NCI-H2029 (cell line): Measurements from ENCODE around the gene TRPV3.
"Not testable (repeated sequence)": the region's sequence is repeated elsewhere in the genome, so short reads cannot be mapped to it uniquely, and the experiment has no call there.

Source experiments
- DNase-seq: peaks from one replicate; lab custom pipeline; 2025; lab: John Stamatoyannopoulos, UW

TRPV3 gene

GRCh38 chr17:3524024-3524423, 33.6 kb downstream of the TRPV3 start:
- DNase-seq = no peak

GRCh38 chr17:3519472-3519871, 38.1 kb downstream of the TRPV3 start:
- DNase-seq = not testable (repeated sequence)

GRCh38 chr17:3514873-3515272, 42.7 kb downstream of the TRPV3 start:
- DNase-seq = no peak

- DNase-seq = not testable (repeated sequence)
Observed at GRCh38 chr17:3514167-3514566, 43.4 kb downstream of the TRPV3 start.

DNA sequence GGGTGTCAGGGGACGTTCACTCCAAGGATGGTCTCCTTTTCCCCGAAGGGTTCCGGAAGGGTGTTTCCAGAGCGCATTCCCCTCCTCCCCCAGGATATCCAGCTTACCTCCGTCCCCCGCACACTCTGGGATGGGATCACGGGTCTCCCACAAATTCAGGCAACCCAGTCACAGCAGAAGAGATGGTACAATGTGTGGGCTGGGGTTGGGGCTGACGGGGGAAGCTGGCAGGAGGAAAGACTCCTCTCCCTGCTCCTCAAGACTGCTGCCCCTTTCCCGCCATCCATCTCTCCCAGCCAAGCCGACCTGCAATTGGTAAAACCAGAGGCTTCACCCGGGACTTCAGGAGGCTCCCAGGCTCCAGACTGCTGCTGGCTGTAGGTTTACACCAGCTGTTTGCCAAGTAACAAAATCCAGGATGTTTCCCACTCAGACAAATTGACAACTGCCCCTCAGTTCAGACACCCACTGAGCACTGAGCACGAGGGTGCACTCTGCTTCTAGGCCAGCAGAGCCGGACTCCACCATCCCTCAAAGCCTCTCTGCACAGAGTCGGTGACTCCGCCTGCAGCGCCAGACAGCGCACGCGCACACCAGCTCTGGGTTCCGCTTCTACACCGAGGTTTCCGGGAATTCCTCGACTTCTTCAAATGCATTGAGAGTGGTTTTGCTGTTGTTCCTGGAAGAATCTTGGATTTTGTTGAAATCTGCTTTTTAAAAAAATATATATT, 44.1 kb downstream of the TRPV3 start:
- DNase-seq = no peak

- DNase-seq = no peak
Observed at GRCh38 chr17:3512505-3513171, 45.0 kb downstream of the TRPV3 start.

DNA sequence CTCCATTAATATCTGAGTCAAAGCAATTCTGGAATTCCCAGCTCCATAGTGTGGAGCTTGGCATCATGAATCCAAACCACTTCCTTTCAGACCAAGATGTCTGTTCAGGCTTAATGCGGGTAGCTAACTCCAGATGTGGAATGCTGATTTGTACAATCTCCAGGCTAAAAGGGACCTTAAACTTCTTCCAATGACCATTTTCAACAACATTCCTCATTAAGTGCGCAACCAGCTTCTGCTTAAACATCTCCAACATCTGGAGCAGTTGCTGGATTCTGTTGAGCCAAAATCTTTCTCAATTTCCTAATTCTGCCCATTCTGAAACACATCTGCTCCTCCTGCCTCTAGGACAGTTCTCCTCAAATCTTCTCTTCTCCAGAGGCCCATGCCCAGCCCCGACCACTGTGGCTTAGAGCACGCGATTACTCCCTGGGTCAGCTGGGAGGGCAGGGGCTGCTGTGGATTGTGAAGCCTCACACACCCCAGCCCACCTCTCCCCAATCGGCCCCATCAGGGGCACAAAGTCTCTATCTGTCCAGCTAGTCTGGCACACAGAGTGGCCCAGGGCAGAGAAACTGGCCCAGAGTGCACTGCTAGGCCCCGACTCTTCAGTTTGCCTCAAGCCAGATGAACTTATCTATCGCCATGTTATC, 45.6 kb downstream of the TRPV3 start:
- DNase-seq = no peak

- DNase-seq = no peak
Observed at GRCh38 chr17:3510090-3510489, 47.5 kb downstream of the TRPV3 start.

DNA sequence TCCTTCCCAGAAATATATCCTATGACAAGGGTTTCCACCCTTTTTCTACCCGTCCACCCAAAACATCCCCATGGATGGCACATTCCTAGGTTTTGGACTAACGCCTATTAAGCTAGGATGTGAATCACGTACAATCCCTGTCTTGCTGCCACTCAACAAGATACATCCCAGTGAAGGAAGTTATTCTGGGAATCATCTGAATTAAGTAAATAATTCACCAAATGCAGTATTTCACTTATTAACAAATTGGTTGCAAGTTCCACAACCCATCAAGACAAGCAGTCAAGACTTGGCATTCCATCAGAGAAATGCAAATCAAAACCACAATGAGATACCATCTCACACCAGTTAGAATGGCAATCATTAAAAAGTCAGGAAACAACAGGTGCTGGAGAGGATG, 49.7 kb downstream of the TRPV3 start:
- no peak for DNase-seq

- DNase-seq = no peak
Observed at GRCh38 chr17:3507071-3507470, 50.5 kb downstream of the TRPV3 start.

DNA sequence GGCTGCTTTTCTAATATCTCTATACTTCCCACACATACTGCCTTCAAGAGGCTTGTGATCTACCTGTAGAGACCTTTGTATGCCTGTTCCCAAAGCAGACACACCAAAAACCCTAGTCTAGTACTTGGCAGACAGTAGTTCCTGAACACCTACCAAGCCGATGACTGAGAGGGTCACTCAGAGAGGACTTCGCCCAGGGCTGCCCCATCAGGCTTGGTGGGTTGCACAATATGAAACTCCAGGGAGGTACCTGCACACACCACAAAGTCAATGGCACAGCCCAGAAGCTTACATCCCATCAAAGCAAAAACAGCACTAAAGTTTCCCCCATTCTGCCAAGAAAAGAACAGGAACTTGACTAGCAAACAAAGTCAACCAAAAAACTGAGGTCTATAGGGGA, 51.6 kb downstream of the TRPV3 start:
- no peak for DNase-seq

DNA sequence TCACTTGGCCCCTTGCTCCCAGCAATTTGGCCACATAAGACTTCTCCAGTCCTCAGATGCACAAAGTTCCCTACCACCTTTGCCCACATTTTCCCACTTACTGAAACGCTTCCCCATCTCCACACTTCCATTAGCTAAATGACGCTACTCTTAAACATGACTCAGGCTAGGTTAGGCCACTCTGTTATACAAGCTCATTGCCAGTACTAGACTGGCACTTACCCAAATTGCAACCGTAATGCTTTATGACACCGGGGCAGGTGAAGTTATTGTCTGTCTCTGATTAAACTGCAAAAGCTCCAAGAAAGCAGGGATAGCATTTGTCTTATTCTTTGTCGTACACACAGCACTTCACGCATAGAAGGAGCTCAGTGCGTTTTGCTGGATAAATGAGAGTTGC, 52.6 kb downstream of the TRPV3 start:
- DNase-seq = no peak

- no peak for DNase-seq
Observed at GRCh38 chr17:3503285-3503684, 54.3 kb downstream of the TRPV3 start.

- no peak for DNase-seq
Observed at GRCh38 chr17:3502466-3502865, 55.1 kb downstream of the TRPV3 start.

DNA sequence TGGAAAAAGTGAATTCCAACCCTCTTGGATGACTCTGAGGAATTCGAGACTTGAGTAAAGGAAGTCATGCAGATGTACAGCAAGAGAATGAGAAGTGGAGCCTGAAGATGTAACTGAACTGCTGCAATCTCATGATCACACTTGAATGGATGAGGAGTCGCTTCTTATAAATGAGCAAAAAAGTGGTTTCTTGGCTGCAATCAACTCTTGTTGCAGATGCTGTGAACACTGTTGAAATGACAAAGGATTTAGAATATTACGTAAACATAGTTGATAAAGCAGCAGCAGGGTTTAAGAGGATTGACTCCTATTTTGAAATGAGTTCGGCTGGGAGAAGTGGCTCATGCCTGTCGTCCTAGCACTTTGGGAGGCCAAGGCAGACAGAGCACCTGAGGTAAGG, 56.3 kb downstream of the TRPV3 start:
- DNase-seq = no peak

DNA sequence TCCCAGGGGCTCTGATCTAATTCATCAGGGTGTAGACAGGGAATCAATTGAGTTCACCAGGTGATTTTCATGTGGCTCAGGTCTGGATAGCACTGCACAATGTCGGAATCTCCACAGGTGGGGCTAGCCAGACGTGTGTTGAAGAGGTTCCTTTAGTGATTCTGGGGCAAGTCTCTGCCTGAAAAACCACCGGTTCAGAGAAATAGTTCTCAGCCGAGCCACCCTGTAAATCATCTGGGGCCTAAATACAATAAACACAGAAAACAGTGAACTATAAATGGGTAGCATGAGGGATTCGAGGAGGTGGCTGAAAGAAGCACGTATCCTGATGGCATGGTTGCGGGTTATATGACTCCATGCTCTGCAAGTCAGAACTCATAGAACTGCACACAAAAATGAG, 60.5 kb downstream of the TRPV3 start:
- DNase-seq = no peak

GRCh38 chr17:3485481-3486068, 72.0 kb downstream of the TRPV3 start:
- no peak for DNase-seq

GRCh38 chr17:3482852-3483251, 74.8 kb downstream of the TRPV3 start:
- no peak for DNase-seq

- no peak for DNase-seq
Observed at GRCh38 chr17:3479988-3480387, 77.6 kb downstream of the TRPV3 start.

- no peak for DNase-seq
Observed at GRCh38 chr17:3475812-3476610, 81.6 kb downstream of the TRPV3 start, which contains the start of gene ASPA. ASPA (plus strand) TSS chr17:3475997; CDS start chr17:3476160, 163 bp downstream.

- no peak for DNase-seq
Observed at GRCh38 chr17:3475251-3475685, 82.3 kb downstream of the TRPV3 start.

DNA sequence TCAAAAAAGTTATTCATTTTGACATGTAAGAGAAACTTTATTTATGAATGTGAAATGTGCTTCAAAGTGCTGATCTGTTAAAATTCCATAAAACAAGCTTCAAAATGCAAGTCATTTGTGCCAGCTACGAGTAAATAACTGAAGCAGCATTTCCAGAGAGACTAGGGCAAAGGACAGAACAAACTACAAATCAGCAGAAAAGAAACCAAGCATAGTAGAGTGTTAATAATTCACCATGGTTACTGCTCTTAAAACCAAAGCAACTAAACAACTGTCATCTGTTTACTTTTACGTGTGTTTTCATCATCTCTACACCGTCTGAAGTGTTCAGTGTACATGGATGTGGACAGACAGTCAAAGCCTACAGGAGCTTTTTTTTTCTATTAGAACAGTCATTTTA, 83.4 kb downstream of the TRPV3 start:
- DNase-seq = no peak
